Right atrium auricular region (tissue), 2 donors: ENCODE results near the gene INHBB. TPM values are rescaled to one million over a fixed set of nuclear protein-coding genes. Genes with fewer than 3 reads are reported as not detected.
A peak's percentile ranks its signal among the peaks of the same experiment; 100 is the strongest.
"Not testable (repeated sequence)": the region's sequence is repeated elsewhere in the genome, so short reads cannot be mapped to it uniquely, and the experiment has no call there.

Source experiments
- DNase-seq: peaks from one replicate; pipeline ENCODE4 v3.0.0-alpha.2; 2019; ENCODE audit warnings: low spot score
- H3K27ac ChIP-seq, 2 donors: fragments of 200-600 bp; sonication (generic); 1 replicate in 1 of 2; 2 replicates in 1 of 2; pipeline ENCODE4 v1.5.1; 2016 to 2019
- H3K27me3 ChIP-seq, 2 donors: fragments of 200-600 bp; sonication (generic); one replicate each; pipeline versions ENCODE4 v1.5.1 to v1.6.0; 2017 to 2019
- H3K36me3 ChIP-seq: fragments of 200-600 bp; sonication (generic); one replicate; pipeline ENCODE4 v1.5.1; 2016
- H3K4me1 ChIP-seq, 2 donors: fragments of 200-600 bp; sonication (generic); one replicate each; pipeline versions ENCODE4 v1.5.1 to v1.6.0; 2017 to 2019
- H3K4me3 ChIP-seq, 2 donors: fragments of 200-600 bp; sonication (generic); 1 replicate in 1 of 2; 2 replicates in 1 of 2; pipeline ENCODE4 v1.5.1; 2017 to 2019; ENCODE audit warnings: mild to moderate bottlenecking in 1 of 2, moderate library complexity in 1 of 2
- H3K9me3 ChIP-seq, 2 donors: fragments of 200-600 bp; sonication (generic); one replicate each; pipeline ENCODE4 v1.5.1; 2019
- total RNA-seq, 2 donors: library from RNA; depleted of rRNA; stranded (reverse); fragments of >200 nt; gene quantifications; one replicate each; pipeline ENCODE4 v1.1.0, GENCODE V29; 2016
- TF ChIP-seq, protein P1 (sequence below), 2 donors: fragments of 200-600 bp; sonication (generic); IDR thresholded peaks; one replicate each; pipeline ENCODE4 v1.5.1; 2019; ENCODE audit warnings: antibody characterized with exemption in 2 of 2

INHBB gene
- total RNA-seq, 2 donors from 2014 or later = 0.74 to 5.9 TPM

DNA sequence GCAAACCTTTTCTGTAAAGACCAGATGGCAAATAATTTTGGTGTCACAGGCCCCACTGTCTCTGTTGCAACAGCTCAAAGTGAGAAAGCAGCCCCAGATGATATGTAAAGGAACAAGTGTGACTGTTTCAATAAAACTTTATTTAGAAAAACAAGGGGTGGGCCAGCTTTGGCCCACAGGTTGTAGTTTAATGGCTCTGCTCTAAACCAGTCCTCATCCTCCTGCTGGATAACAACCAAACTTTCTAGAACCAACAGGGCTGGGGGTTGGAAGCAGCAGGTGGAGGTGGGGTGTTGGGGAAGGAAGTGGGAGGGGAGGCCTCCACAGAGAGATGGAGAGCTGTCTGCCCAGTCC is 28.8 kb upstream of the INHBB start:
- H3K4me3 ChIP-seq = no peak overlapping the region
- no peak for DNase-seq
- no peak overlapping the region for H3K27ac ChIP-seq
- no peaks in the 10 kb centered on the region for H3K27me3 ChIP-seq
- TF ChIP-seq, protein P1, sequence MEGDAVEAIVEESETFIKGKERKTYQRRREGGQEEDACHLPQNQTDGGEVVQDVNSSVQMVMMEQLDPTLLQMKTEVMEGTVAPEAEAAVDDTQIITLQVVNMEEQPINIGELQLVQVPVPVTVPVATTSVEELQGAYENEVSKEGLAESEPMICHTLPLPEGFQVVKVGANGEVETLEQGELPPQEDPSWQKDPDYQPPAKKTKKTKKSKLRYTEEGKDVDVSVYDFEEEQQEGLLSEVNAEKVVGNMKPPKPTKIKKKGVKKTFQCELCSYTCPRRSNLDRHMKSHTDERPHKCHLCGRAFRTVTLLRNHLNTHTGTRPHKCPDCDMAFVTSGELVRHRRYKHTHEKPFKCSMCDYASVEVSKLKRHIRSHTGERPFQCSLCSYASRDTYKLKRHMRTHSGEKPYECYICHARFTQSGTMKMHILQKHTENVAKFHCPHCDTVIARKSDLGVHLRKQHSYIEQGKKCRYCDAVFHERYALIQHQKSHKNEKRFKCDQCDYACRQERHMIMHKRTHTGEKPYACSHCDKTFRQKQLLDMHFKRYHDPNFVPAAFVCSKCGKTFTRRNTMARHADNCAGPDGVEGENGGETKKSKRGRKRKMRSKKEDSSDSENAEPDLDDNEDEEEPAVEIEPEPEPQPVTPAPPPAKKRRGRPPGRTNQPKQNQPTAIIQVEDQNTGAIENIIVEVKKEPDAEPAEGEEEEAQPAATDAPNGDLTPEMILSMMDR (IDR thresholded peaks at IDR 0.05) = no peak
- peaks cover 0 to 30% of the 10 kb centered on the region in 2 donors for H3K4me1 ChIP-seq
- no peaks in the 10 kb centered on the region for H3K9me3 ChIP-seq
- no peaks in the 10 kb centered on the region for H3K36me3 ChIP-seq

DNA sequence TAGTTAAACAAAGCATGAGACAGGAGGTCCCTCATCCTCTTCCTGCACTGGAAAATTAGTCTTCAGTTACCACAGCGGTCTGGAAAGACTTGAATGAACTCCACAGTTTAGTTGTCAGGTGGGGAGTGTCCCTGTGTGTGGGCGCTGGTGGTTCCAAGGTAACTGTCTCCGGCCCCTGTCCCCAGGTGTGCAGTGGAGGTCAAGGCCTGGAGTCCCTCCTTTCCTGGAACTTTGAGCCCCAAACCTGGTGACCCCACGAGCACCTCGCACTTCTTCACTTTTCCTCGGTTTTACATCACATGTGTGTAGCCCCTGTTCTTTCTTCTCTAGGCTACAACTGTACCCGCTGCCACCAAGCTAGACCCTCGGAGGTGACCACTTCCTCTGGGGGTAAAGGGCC is 28.0 kb upstream of the INHBB start:
- Histone ChIP-seq H3K27ac (no peak overlapping the region), H3K36me3 (no peaks in the 10 kb centered on the region), H3K9me3 (no peaks in the 10 kb centered on the region), H3K4me1 (peaks cover 0 to 25% of the 10 kb centered on the region in 2 donors), H3K27me3 (no peaks in the 10 kb centered on the region), H3K4me3 (no peak overlapping the region)
- no peak for DNase-seq
- TF ChIP-seq, protein P1 (IDR thresholded peaks at IDR 0.05) = no peak

DNA sequence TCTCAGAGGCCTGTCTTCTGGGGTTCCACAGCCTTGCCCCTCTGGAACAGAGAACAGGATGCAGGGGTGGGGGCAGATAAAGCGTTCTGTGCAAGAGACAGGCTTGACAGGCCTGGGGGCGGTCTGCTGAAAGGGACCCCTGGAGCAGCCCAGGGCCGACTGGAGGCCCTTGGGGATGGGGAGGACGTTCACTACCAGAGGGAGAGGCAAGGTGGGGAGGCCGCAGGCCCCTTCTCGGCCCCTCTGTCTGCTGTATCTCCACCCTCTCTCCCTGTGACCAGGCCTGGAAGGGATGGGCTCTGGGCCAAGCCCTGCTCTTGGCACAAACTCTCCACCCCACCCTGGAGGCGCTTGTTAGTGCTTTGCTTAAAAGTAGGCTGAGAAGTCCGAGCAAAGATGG is 27.3 kb upstream of the INHBB start:
- Histone ChIP-seq H3K4me3 (no peak overlapping the region), H3K36me3 (no peaks in the 10 kb centered on the region), H3K4me1 (peaks cover 0 to 25% of the 10 kb centered on the region in 2 donors), H3K27ac (no peak overlapping the region), H3K9me3 (no peaks in the 10 kb centered on the region), H3K27me3 (no peaks in the 10 kb centered on the region)
- TF ChIP-seq, protein P1 (IDR thresholded peaks at IDR 0.05) = no peak
- DNase-seq = peak; percentile 67

DNA sequence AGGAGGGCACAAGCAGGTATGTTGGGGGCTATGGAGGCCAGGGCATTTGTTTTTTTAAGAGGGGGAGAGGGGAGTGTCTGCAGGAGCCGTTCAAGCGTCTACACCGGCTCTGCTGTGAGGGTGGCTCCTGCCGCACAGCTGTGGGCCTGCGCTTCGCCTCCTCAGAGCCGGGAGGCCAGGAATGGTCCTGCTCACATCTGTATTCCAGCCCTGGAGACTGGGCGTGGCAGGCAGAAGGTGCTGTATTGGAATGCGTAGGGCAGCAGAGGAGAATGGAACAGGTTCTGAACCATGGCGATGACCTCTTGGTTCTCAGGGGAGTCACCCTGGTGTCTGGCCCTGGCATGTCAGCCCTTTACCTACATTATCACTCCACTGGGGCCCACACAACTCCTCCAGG is 26.8 kb upstream of the INHBB start:
- Histone ChIP-seq H3K27me3 (no peaks in the 10 kb centered on the region), H3K27ac (no peak overlapping the region), H3K9me3 (no peaks in the 10 kb centered on the region), H3K4me1 (peaks cover 0 to 26% of the 10 kb centered on the region in 2 donors), H3K4me3 (no peak overlapping the region), H3K36me3 (no peaks in the 10 kb centered on the region)
- no peak for DNase-seq
- TF ChIP-seq, protein P1 (IDR thresholded peaks at IDR 0.05) = no peak

DNA sequence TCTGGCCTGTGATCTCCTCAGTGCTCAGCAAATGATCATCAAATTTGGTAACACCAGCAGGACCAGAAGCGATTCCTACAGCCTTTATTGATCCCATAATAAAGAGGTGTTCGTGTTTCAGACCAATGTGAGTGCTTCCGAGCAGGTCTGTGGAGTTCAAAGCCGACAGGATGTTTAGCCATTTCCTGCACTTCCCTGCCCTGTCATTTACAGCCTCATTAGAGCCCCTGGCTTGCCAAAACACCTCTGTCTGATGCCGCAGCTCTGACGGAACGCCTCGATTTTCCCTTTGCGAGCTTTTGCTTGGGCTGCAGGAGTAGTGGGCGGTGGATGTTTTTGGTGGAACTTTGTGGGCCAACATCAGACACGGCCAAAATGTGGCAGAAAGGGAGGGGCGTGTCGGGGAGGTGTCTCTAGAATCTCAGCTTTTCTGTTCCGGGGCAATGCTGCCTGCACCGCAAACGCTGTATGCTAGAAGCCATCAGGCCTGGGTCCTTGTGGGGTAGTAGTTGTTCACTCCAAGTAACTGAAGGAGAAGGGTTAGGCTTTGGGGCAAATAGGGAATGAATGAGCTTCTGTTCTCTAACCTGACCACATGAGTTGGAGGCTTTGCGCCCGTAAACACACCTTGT is 26.1 kb upstream of the INHBB start:
- DNase-seq = no peak
- Histone ChIP-seq H3K27ac (no peak overlapping the region), H3K9me3 (no peaks in the 10 kb centered on the region), H3K4me3 (no peak overlapping the region), H3K27me3 (no peaks in the 10 kb centered on the region), H3K4me1 (peaks cover 0 to 30% of the 10 kb centered on the region in 2 donors), H3K36me3 (no peaks in the 10 kb centered on the region)
- TF ChIP-seq, protein P1 (IDR thresholded peaks at IDR 0.05) = no peak

DNA sequence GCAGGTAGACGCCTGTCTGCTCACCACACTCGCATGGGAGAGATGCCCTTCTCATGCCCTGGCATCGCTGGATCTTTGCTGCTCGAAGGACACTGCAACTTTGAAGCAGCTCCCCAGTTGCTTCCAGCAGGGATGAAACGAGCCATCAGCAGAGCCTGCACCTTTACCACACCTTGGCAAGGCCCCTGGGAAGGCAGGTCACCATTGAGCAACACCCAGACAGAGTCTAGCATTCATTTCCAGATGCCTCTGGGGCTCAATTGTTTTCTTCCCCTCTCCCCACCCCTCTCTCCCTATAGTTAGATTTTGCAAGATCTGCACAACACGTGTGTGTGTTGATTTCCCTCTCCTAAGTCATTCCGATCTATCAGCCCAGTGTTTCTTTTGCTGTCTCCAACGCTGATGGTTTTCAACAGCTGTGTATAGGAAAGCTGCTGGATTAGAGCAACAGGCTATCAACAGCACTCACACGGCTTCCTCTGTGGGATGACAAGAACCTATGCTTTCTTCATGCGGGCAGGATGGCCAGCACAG is 25.6 kb upstream of the INHBB start:
- H3K4me1 ChIP-seq = peaks cover 0 to 30% of the 10 kb centered on the region in 2 donors
- TF ChIP-seq, protein P1 (IDR thresholded peaks at IDR 0.05) = no peak
- no peaks in the 10 kb centered on the region for H3K27me3 ChIP-seq
- H3K9me3 ChIP-seq = no peaks in the 10 kb centered on the region
- H3K36me3 ChIP-seq = no peaks in the 10 kb centered on the region
- DNase-seq = no peak
- no peak overlapping the region for H3K27ac ChIP-seq
- H3K4me3 ChIP-seq = no peak overlapping the region

DNA sequence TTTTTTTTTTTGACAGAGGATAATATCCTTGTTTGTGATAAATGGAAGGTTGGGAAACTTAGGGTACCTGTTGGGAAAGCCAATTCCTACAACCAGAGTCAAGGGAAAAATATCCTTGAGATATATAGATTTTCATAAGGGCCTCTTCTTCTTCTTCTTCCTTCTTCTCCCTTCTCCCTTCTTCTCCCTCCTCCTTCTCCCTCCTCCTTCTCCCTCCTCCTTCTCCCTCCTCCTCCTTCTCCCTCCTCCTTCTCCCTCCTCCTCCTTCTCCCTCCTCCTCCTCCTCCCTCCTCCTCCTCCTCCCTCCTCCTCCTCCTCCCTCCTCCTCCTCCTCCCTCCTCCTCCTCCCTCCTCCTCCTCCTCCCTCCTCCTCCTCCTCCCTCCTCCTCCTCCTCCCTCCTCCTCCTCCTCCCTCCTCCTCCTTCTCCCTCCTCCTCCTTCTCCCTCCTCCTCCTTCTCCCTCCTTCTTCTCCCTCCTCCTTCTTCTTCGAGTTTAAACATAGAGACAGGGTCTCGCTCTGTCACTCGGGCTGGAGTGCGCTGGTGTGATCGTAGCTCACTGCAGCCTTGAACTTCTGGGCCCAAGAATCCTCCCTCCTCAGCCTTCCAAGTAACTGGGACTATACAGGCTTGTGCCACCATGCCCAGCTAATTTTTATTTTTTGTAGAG is 24.9 kb upstream of the INHBB start:
- not testable (repeated sequence) for H3K27me3 ChIP-seq, DNase-seq, H3K27ac ChIP-seq, H3K36me3 ChIP-seq, H3K4me3 ChIP-seq, H3K9me3 ChIP-seq
- peaks cover 0 to 30% of the 10 kb centered on the region in 2 donors for H3K4me1 ChIP-seq
